Measurements from ENCODE around the gene TARDBP. TPM values are rescaled to one million over a fixed set of nuclear protein-coding genes. Genes with fewer than 3 reads are reported as not detected.
"Not testable (repeated sequence)": the region's sequence is repeated elsewhere in the genome, so short reads cannot be mapped to it uniquely, and the experiment has no call there.

Gene TARDBP
- total RNA-seq, 4 donors from 2014 or later: 51.2 to 110 (median 96.6) TPM

- 90 to 94% methylated on average over 5 of the region's 5 CpGs for WGBS, 2 donors
- H3K27ac ChIP-seq: no peak overlapping the region
- no peaks in the 10 kb centered on the region for H3K9me3 ChIP-seq
- DNase-seq: no peak
- peaks cover 0 to 25% (median 0%) of the 10 kb centered on the region in 3 donors for H3K4me1 ChIP-seq
- no peak overlapping the region for H3K4me3 ChIP-seq
- intact Hi-C loops (cut with DNase I): no loop called here
- no peak for TF ChIP-seq POLR2A (IDR thresholded peaks at IDR 0.05)
- no peak for TF ChIP-seq CTCF (IDR thresholded peaks at IDR 0.05)
- no peaks in the 10 kb centered on the region for H3K27me3 ChIP-seq
- H3K36me3 ChIP-seq: peaks cover 5 to 83% (median 24%) of the 10 kb centered on the region in 3 donors
These were observed 14.4 kb downstream of the TARDBP start for GRCh38 chr1:11026903-11027302.

GRCh38 chr1:11027316-11027715, 14.9 kb downstream of the TARDBP start:
- intact Hi-C loops (cut with DNase I): no loop called here
- DNase-seq: no peak
- TF ChIP-seq POLR2A (IDR thresholded peaks at IDR 0.05) (no peak), CTCF (IDR thresholded peaks at IDR 0.05) (no peak)
- Histone ChIP-seq H3K9me3 (no peaks in the 10 kb centered on the region), H3K4me1 (peaks cover 0 to 25% (median 0%) of the 10 kb centered on the region in 3 donors), H3K27ac (no peak overlapping the region), H3K36me3 (peaks cover 1 to 79% (median 20%) of the 10 kb centered on the region in 3 donors), H3K4me3 (no peak overlapping the region), H3K27me3 (no peaks in the 10 kb centered on the region)
- WGBS, 2 donors: 69 to 78% methylated on average over 6 of the region's 6 CpGs

GRCh38 chr1:11028018-11028417, 15.6 kb downstream of the TARDBP start:
- DNase-seq: no peak
- Histone ChIP-seq H3K27ac (no peak overlapping the region), H3K27me3 (no peaks in the 10 kb centered on the region), H3K9me3 (no peaks in the 10 kb centered on the region), H3K4me3 (no peak overlapping the region), H3K36me3 (peaks cover 0 to 72% (median 18%) of the 10 kb centered on the region in 3 donors), H3K4me1 (peaks cover 0 to 25% (median 0%) of the 10 kb centered on the region in 3 donors)
- WGBS, 2 donors: 78 to 92% methylated on average over 3 of the region's 3 CpGs
- no peak for TF ChIP-seq POLR2A (IDR thresholded peaks at IDR 0.05)
- TF ChIP-seq CTCF (IDR thresholded peaks at IDR 0.05): no peak
- intact Hi-C loops (cut with DNase I): no loop called here

- Histone ChIP-seq H3K9me3 (no peaks in the 10 kb centered on the region), H3K4me3 (no peak overlapping the region), H3K4me1 (peaks cover 0 to 8% (median 0%) of the 10 kb centered on the region in 3 donors), H3K27me3 (no peaks in the 10 kb centered on the region), H3K36me3 (peaks cover 0 to 43% (median 11%) of the 10 kb centered on the region in 3 donors), H3K27ac (no peak overlapping the region)
- no peak for TF ChIP-seq POLR2A (IDR thresholded peaks at IDR 0.05)
- TF ChIP-seq CTCF (IDR thresholded peaks at IDR 0.05): no peak
- 84 to 87% methylated on average over 7 to 9 of the region's 9 CpGs for WGBS, 2 donors
- no peak for DNase-seq
- intact Hi-C loops (cut with DNase I): loop anchor here (10.0 kb wide), 1 partner anchor 614 kb away; no protein-coding TSS in a partner anchor
These were observed 18.4 kb downstream of the TARDBP start for GRCh38 chr1:11030865-11031264.

GRCh38 chr1:11031624-11032262, 19.3 kb downstream of the TARDBP start:
- H3K27ac ChIP-seq: no peak overlapping the region
- WGBS, 2 donors: 90% methylated on average over 10 of the region's 10 CpGs
- TF ChIP-seq POLR2A (IDR thresholded peaks at IDR 0.05) (no peak), CTCF (IDR thresholded peaks at IDR 0.05) (no peak)
- H3K27me3 ChIP-seq: no peaks in the 10 kb centered on the region
- DNase-seq: no peak
- intact Hi-C loops (cut with DNase I): loop anchor here (10.0 kb wide), 1 partner anchor 613 kb away; no protein-coding TSS in a partner anchor
- H3K4me3 ChIP-seq: no peak overlapping the region
- peaks cover 0 to 34% (median 6%) of the 10 kb centered on the region in 3 donors for H3K36me3 ChIP-seq
- H3K9me3 ChIP-seq: no peaks in the 10 kb centered on the region
- no peaks in the 10 kb centered on the region for H3K4me1 ChIP-seq

GRCh38 chr1:11037019-11037739, 24.7 kb downstream of the TARDBP start:
- H3K27ac ChIP-seq, H3K9me3 ChIP-seq, H3K4me1 ChIP-seq, H3K4me3 ChIP-seq, H3K36me3 ChIP-seq, DNase-seq: not testable (repeated sequence)
- 55 to 59% methylated on average over 18 of the region's 18 CpGs for WGBS, 2 donors
- intact Hi-C loops (cut with DNase I): loop anchor here (10.0 kb wide), 1 partner anchor 608 kb away; no protein-coding TSS in a partner anchor
- H3K27me3 ChIP-seq: peaks cover 0 to 14% (median 0%) of the 10 kb centered on the region in 4 donors

All from esophagus squamous epithelium (tissue), 5 donors.